8988T (cell line): Measurements from ENCODE around the gene AGAP3.

Experiments
- DNase-seq: peaks from one replicate; pipeline ENCODE4 v3.0.0; 2011

AGAP3 gene

GRCh38 chr7:151124899-151125399, 38.7 kb downstream of the AGAP3 start:
- no peak for DNase-seq

- no peak for DNase-seq
Observed at GRCh38 chr7:151125470-151125845, 39.2 kb downstream of the AGAP3 start.

DNA sequence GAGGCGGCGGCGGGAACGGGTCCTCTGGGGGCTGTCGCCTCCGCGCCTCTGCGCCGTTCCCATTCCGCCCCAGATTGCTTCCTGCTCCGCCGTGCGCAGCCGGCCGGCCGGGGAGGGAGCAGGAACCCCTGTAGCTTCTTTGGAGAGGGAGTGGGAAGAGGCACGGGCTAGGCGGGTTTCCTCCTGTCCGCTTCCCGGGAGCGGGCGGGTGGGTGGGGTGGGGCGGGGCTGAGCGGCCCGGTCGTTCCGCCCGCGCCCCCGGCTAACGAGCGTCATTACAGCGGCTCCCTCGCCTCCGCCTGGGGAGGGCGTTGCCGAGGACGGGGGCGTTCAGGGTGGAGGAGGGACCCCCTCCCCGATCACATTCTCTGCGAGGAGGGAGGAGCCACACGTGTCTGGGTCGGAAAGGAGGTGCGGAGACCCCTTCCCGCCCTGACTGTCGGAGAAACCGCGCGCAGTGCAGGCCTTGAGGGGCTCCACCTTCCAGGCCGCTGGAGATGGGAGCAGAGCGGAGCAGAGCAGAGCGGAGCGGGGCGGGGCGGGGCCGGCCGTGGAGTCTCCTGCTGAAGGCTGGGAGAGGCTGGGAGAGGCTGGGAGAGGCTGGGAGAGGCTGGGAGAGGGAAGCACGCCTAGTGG, 39.7 kb downstream of the AGAP3 start:
- DNase-seq = no peak

DNA sequence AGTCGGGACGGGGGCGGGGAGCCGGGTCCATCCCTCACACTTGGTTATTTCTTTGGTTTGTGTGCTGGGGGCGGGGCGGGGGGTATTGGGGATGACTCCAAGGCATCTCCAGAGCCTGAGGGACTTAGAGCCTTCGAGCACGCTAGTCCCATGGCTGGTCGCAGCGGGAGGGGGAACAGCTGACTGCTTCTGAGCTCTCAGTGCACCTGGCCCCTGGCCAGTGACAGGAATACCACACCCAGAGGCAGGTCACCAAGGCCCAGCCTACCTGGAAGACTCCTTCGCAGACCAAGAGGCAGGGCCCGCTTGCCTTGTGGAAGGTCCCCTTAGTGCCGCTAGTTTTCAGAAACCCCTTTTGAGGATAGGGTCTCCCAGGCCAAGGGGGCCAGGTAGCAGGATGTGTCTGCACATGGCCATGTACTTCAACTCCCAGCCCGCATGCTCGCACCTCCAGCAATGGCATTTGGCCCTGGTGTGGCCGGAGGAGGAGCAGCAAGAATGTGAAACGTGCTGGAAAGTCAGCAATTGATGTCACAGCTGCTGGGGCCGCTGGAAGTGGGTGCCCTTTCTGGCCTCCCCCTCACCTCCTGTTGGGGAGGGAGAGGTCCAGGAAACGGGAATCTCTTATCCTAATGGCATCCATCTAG, 40.3 kb downstream of the AGAP3 start:
- no peak for DNase-seq

GRCh38 chr7:151128144-151128543, 41.9 kb downstream of the AGAP3 start:
- no peak for DNase-seq

DNA sequence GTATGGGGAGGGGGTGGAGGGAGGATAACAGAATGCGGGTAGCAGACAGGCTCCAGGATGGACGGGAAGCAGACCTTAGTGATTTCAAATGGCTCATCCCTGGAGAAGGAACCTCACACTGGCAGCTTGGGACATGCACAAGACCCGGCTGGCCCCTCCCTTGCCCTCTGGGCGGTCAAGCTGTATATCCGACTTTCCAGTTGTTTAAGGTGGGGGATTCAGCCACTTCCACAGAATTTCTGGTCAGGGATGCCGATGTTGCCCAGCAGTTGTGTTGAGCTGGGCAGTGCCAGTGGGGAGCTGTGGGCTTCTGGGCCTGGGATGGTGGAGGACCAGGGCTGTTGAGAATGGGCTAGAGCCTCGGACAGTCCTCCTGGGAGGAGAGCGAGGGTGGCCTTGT, 42.4 kb downstream of the AGAP3 start:
- no peak for DNase-seq

GRCh38 chr7:151129117-151129959, 43.1 kb downstream of the AGAP3 start:
- DNase-seq = no peak

GRCh38 chr7:151129960-151130591, 43.8 kb downstream of the AGAP3 start:
- DNase-seq = peak; percentile 20

- DNase-seq = no peak
Observed at GRCh38 chr7:151130741-151131157, 44.5 kb downstream of the AGAP3 start.

DNA sequence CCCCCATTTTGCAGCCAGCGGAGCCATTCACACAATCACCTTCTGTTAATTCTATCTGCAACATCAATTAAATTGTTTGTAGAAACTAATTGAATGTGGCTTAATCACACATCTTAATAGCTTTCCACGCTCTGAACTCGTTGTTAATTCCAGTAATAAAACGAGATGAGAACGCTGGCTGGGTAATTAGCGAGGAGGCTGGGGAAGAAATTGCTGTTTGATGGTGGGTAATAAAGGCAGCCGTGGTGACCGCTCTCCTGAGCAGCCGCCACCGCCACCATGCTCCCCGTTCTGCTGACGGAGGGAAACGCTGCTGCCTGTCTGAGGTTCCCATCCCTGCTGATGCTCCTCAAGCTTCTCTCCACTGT, 44.9 kb downstream of the AGAP3 start:
- no peak for DNase-seq

- peak; percentile 23 for DNase-seq
Observed at GRCh38 chr7:151131592-151132293, 45.5 kb downstream of the AGAP3 start.

DNA sequence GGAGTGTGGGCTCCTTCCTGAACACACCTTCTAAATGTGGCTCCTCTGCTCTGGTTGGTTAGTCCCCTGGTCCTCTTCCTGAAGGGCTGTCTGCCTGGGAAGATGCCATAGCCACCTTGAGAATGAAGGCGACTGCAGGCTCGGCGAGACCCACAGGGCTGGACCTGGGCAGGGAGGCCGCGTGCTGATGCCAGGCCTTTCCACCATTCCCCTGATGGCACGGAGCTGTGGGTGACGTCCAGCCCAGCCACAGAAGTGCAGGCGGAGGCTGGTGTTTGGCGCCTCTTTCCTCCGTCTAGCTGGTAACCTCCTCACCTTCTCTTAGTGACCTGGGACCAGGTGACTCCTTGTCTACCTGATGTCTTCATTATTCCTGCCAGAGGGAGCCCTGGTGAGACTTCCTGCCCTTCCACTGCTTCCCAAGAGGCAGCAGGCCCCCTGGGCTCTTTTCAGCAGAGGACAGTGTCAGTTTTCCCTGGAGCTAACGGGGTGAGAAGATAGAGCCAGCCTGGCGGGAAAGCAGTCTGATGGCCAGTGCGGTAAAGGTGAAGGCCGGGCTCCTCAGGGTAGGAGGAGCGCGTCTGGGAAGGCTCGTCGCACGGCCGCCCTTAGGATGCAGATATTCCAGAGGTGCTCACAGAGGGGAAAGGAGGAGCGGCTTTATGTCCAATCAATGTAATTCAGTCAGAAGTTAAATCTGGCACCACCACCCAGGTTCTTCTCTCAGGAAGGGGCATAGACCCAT, 46.4 kb downstream of the AGAP3 start:
- no peak for DNase-seq

GRCh38 chr7:151133266-151133985, 47.2 kb downstream of the AGAP3 start:
- no peak for DNase-seq

- no peak for DNase-seq
Observed at GRCh38 chr7:151133986-151134742, 47.9 kb downstream of the AGAP3 start.

- no peak for DNase-seq
Observed at GRCh38 chr7:151134743-151135524, 48.7 kb downstream of the AGAP3 start.

DNA sequence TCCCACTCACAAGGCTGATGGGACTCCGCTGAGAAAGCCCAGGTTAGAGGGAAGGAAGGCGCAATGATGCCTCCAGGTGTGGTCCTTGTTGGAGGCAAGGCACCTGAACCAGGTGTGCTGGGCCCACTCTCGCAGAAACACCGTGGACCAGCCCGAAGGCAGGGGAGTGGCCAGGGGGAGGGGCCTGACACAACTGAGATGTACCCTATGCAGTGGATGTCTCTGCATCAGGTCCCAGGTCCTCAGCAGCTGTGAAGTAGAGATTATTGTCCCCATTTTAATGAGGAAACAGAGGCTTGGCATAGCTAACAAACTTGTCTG, 49.2 kb downstream of the AGAP3 start:
- no peak for DNase-seq

- no peak for DNase-seq
Observed at GRCh38 chr7:151135866-151136843, 49.9 kb downstream of the AGAP3 start.

DNA sequence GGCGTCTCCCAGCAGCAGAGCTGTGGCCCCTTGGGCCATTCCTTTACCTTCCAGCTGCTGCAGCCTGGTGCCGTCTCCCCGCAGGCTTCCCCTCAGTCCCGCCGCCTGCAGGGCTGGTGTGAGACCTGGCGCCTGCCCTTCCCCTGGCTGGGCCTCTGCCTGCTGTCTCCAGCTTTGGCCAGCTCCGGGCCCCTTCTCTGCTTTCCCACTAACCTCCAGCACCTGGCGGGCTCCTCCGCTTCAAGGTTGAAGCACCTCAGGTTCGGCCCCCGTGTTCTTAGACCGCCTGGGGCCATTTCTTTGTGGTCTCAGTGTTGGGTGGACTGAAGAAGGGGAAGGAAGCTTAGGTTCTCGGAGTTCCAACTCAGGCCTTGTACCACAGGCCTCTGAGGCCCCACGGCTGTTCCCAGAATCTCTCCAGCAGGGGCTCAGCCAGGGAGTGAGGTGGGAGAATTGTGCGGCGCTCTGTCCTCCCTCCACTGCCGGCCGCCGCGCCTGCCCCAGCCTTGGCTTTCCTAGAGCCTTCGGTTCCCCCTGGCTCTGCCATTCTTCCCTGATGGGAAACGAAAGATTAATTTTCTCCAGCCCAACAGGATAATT, 50.9 kb downstream of the AGAP3 start:
- DNase-seq = peak; percentile 21
